GM12878 (cell line): ENCODE results near the gene SLC35A4. TPM values are rescaled to one million over a fixed set of nuclear protein-coding genes. Genes with fewer than 3 reads are reported as not detected.
A peak's percentile ranks its signal among the peaks of the same experiment; 100 is the strongest.

Experiments used
- CBFB ChIP-seq: IDR thresholded peaks from 2 replicates; pipeline ENCODE4 v1.6.1; 2016; ENCODE audit warnings: antibody characterized with exemption, low read depth
- CBX3 ChIP-seq: fragments of 200-600 bp; sonication (generic); IDR thresholded peaks from 2 replicates; pipeline ENCODE4 v1.6.1; 2016; ENCODE audit warnings: low read depth, borderline replicate concordance
- CBX5 ChIP-seq: sonication (generic); IDR thresholded peaks from 2 replicates; pipeline ENCODE4 v1.6.1; 2016; ENCODE audit warnings: low read depth, moderate library complexity, mild to moderate bottlenecking, inconsistent platforms
- CHD2 ChIP-seq: IDR thresholded peaks from 2 replicates; pipeline ENCODE4 v1.6.1; 2011; ENCODE audit warnings: low read depth, low read length, improper control_type of control experiment, borderline replicate concordance
- EED ChIP-seq: sonication (generic); IDR thresholded peaks from 2 replicates; pipeline ENCODE4 v1.6.1; 2016; ENCODE audit warnings: antibody characterized with exemption, low read depth
- FOS ChIP-seq: IDR thresholded peaks from 3 replicates; pipeline ENCODE4 v1.6.1; 2011; ENCODE audit warnings: borderline replicate concordance; ENCODE audit not compliant: insufficient read length; ENCODE audit errors: extremely low read depth
- JUNB ChIP-seq: IDR thresholded peaks from 2 replicates; pipeline ENCODE4 v1.6.1; 2016; ENCODE audit warnings: antibody characterized with exemption, mild to moderate bottlenecking
- MEF2B ChIP-seq: fragments of 450-650 bp; IDR thresholded peaks from 2 replicates; pipeline ENCODE4 v1.6.1; 2018; ENCODE audit warnings: mild to moderate bottlenecking, moderate library complexity; ENCODE audit not compliant: partially characterized antibody, poor library complexity, severe bottlenecking
- MTA3 ChIP-seq: IDR thresholded peaks from 2 replicates; pipeline ENCODE4 v1.6.1; 2012; ENCODE audit warnings: low read length, inconsistent platforms, borderline replicate concordance
- NRF1 ChIP-seq: conservative IDR thresholded peaks from 2 replicates; pipeline ENCODE4 v1.6.1; 2011; ENCODE audit warnings: mild to moderate bottlenecking, low read depth, low read length, improper control_type of control experiment
- PML ChIP-seq: IDR thresholded peaks from 2 replicates; pipeline ENCODE4 v1.6.1; 2012; ENCODE audit warnings: low read length, inconsistent platforms
- POLR2A ChIP-seq: IDR thresholded peaks from 2 replicates; pipeline ENCODE4 v1.6.1; 2011; ENCODE audit warnings: low read depth, mild to moderate bottlenecking, low read length
- POU2F2 ChIP-seq: IDR thresholded peaks from 3 replicates; pipeline ENCODE4 v1.6.1; 2011; ENCODE audit warnings: low read depth, mild to moderate bottlenecking, low read length, borderline replicate concordance
- RB1 ChIP-seq: fragments of 450-650 bp; formaldehyde crosslinking; IDR thresholded peaks from 2 replicates; pipeline ENCODE4 v1.6.1; 2017; ENCODE audit warnings: mild to moderate bottlenecking, borderline replicate concordance
- SMAD1 ChIP-seq: fragments of 450-650 bp; IDR thresholded peaks from 2 replicates; pipeline ENCODE4 v1.6.1; 2018; ENCODE audit warnings: mild to moderate bottlenecking, low read depth; ENCODE audit not compliant: partially characterized antibody
- SMARCA5 ChIP-seq: fragments of 450-650 bp; IDR thresholded peaks from 2 replicates; pipeline ENCODE4 v1.6.1; 2017; ENCODE audit warnings: mild to moderate bottlenecking
- STAT3 ChIP-seq: IDR thresholded peaks from 2 replicates; pipeline ENCODE4 v1.6.1; 2011; ENCODE audit warnings: low read depth, low read length, improper control_type of control experiment
- TBL1XR1 ChIP-seq: IDR thresholded peaks from 2 replicates; pipeline ENCODE4 v1.6.1; 2012; ENCODE audit warnings: low read depth, low read length, improper control_type of control experiment
- TCF12 ChIP-seq: IDR thresholded peaks from 2 replicates; pipeline ENCODE4 v1.6.1; 2011; ENCODE audit warnings: low read depth, mild to moderate bottlenecking, low read length
- TCF3 ChIP-seq: IDR thresholded peaks from 2 replicates; pipeline ENCODE4 v1.6.1; 2012; ENCODE audit warnings: low read depth, mild to moderate bottlenecking, low read length, borderline replicate concordance; ENCODE audit not compliant: insufficient read depth
- TCF7 ChIP-seq: IDR thresholded peaks from 2 replicates; pipeline ENCODE4 v1.6.1; 2014; ENCODE audit warnings: antibody characterized with exemption, borderline replicate concordance
- ZBED1 ChIP-seq: IDR thresholded peaks from 2 replicates; pipeline ENCODE4 v1.6.1; 2016; ENCODE audit warnings: borderline replicate concordance
- ZNF274 ChIP-seq: IDR thresholded peaks from one replicate; pipeline ENCODE4 v1.8.0; 2011; ENCODE audit not compliant: insufficient read length, insufficient read depth
- polyA plus RNA-seq, 11 experiments: library from polyadenylated mRNA; depleted of rRNA in 4 of 11; unstranded in 6 of 11; stranded (reverse) in 5 of 11; fragments of >200 nt; fragmentation: Nextera tagmentation in 4 of 11; fragmentation: Illumina TruSeq in 1 of 11; extraction: Ambion mirVana in 4 of 11; extraction: Trizol in 1 of 11; gene quantifications; 1 replicate in 1 of 11; 2 replicates in 10 of 11; pipeline versions ENCODE4 v1.2.1 to v1.2.3, GENCODE V29; 2011 to 2016; ENCODE audit warnings: inconsistent platforms in 2 of 11, missing spikeins in 2 of 11, low read depth in 1 of 11
- total RNA-seq, 4 experiments: library from RNA; depleted of rRNA in 3 of 4; stranded (reverse); fragments of >200 nt in 3 of 4; fragmentation: Illumina TruSeq in 1 of 4; extraction: Trizol in 1 of 4; gene quantifications; 2 replicates each; pipeline versions ENCODE4 v1.2.1 to v1.2.3, GENCODE V29; 2013 to 2021
- TF ChIP-seq, protein P1 (sequence below): fragments of 450-650 bp; conservative IDR thresholded peaks from 2 replicates; pipeline ENCODE4 v1.6.1; 2017; ENCODE audit warnings: mild to moderate bottlenecking, moderate library complexity
- TF ChIP-seq, protein P2 (sequence below): fragments of 450-650 bp; IDR thresholded peaks from 2 replicates; pipeline ENCODE4 v1.6.1; 2017; ENCODE audit warnings: antibody characterized with exemption, mild to moderate bottlenecking, moderate library complexity
- TF ChIP-seq, protein P3 (sequence below): IDR thresholded peaks from 2 replicates; pipeline ENCODE4 v1.6.1; 2011; ENCODE audit warnings: low read depth, low read length, improper control_type of control experiment, borderline replicate concordance

The SLC35A4 gene
- total and polyA plus RNA-seq, 10 of the 15 experiments (the other 5 are each of a cell fraction or from before 2014, with no cell fraction given), result 23.8 to 167 (median 114) TPM

DNA sequence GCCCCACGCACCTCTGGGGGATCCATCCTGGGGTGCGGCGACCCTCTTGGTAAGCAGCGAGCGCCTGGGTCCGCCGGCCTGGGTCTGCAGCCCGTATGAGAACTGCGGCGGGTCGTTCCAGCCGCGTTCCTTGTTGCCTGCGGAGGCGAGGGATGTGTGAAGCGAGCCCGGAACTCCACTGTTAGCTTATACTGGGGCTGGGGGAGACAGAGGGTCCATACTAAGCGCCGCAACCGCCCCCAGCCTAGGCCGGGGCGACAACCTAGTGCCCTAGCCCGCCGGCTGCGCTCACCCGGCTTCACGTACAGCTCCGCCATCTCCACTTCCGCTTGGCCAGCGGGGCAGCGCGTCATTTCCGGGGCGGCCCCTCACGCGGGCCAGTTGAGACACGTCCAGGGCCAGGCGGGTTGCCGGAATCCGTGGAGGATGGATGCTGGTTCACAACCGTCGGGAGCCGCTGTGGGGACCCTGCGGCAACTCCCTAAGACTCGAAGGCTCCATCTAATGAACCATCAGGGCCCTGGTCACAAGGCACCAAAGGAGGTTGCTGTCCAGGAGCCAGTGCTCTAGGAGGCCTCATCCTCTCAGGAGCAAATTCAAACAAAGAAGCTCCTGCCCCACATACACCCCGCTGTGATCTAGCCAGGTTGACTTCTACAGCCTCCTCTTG lies 7.4 kb upstream of the SLC35A4 start, which contains the start of gene SRA1 (continued):
- TF ChIP-seq FOS, result no peak
- TF ChIP-seq EED, result peak; percentile 65
- no peak for TF ChIP-seq ZNF274
- peak; percentile 80 for TF ChIP-seq SMAD1
- no peak for TF ChIP-seq TCF7
- 0 out of 2 replicates have a peak, but pooled peaks have one; percentile 41 for TF ChIP-seq RB1
- no peak for TF ChIP-seq MTA3
- TF ChIP-seq POU2F2, result peak; percentile 91; the same call in 2 of the 3 replicates
- no peak for TF ChIP-seq CBFB
- TF ChIP-seq, protein P1, sequence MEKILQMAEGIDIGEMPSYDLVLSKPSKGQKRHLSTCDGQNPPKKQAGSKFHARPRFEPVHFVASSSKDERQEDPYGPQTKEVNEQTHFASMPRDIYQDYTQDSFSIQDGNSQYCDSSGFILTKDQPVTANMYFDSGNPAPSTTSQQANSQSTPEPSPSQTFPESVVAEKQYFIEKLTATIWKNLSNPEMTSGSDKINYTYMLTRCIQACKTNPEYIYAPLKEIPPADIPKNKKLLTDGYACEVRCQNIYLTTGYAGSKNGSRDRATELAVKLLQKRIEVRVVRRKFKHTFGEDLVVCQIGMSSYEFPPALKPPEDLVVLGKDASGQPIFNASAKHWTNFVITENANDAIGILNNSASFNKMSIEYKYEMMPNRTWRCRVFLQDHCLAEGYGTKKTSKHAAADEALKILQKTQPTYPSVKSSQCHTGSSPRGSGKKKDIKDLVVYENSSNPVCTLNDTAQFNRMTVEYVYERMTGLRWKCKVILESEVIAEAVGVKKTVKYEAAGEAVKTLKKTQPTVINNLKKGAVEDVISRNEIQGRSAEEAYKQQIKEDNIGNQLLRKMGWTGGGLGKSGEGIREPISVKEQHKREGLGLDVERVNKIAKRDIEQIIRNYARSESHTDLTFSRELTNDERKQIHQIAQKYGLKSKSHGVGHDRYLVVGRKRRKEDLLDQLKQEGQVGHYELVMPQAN, result peak; percentile 77; the same call in 1 of the 2 replicates
- TF ChIP-seq TBL1XR1, result no peak
- no peak for TF ChIP-seq NRF1
- TF ChIP-seq PML, result peak; percentile 91
- peak; percentile 88; the same call in 1 of the 2 replicates for TF ChIP-seq TCF3
- TF ChIP-seq TCF12, result no peak; the same call in 1 of the 2 replicates
- TF ChIP-seq POLR2A, result peak; percentile 97
- TF ChIP-seq CBX5, result peak; percentile 30; the same call in 1 of the 2 replicates
- TF ChIP-seq MEF2B, result no peak
- no peak for TF ChIP-seq STAT3
- no peak for TF ChIP-seq SMARCA5
- TF ChIP-seq, protein P2, sequence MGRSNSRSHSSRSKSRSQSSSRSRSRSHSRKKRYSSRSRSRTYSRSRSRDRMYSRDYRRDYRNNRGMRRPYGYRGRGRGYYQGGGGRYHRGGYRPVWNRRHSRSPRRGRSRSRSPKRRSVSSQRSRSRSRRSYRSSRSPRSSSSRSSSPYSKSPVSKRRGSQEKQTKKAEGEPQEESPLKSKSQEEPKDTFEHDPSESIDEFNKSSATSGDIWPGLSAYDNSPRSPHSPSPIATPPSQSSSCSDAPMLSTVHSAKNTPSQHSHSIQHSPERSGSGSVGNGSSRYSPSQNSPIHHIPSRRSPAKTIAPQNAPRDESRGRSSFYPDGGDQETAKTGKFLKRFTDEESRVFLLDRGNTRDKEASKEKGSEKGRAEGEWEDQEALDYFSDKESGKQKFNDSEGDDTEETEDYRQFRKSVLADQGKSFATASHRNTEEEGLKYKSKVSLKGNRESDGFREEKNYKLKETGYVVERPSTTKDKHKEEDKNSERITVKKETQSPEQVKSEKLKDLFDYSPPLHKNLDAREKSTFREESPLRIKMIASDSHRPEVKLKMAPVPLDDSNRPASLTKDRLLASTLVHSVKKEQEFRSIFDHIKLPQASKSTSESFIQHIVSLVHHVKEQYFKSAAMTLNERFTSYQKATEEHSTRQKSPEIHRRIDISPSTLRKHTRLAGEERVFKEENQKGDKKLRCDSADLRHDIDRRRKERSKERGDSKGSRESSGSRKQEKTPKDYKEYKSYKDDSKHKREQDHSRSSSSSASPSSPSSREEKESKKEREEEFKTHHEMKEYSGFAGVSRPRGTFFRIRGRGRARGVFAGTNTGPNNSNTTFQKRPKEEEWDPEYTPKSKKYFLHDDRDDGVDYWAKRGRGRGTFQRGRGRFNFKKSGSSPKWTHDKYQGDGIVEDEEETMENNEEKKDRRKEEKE, result no peak
- TF ChIP-seq CBX3, result no peak
- TF ChIP-seq, protein P3, sequence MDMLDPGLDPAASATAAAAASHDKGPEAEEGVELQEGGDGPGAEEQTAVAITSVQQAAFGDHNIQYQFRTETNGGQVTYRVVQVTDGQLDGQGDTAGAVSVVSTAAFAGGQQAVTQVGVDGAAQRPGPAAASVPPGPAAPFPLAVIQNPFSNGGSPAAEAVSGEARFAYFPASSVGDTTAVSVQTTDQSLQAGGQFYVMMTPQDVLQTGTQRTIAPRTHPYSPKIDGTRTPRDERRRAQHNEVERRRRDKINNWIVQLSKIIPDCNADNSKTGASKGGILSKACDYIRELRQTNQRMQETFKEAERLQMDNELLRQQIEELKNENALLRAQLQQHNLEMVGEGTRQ, result no peak
- no peak for TF ChIP-seq JUNB
- no peak for TF ChIP-seq CHD2
- no peak for TF ChIP-seq ZBED1
